HTR-8/SVneo (cell line): ENCODE data around the gene ECT2L.

Experiments
- DNase-seq: peaks from one replicate; pipeline ENCODE4 v3.0.0; 2011; ENCODE audit warnings: low spot score, mixed read lengths; ENCODE audit not compliant: insufficient read length
- FAIRE-seq: peaks from 2 replicates; lab custom pipeline; 2011; peaks lifted over from hg19 to GRCh38; lab: Jason Lieb, UNC

ECT2L gene, protein sequence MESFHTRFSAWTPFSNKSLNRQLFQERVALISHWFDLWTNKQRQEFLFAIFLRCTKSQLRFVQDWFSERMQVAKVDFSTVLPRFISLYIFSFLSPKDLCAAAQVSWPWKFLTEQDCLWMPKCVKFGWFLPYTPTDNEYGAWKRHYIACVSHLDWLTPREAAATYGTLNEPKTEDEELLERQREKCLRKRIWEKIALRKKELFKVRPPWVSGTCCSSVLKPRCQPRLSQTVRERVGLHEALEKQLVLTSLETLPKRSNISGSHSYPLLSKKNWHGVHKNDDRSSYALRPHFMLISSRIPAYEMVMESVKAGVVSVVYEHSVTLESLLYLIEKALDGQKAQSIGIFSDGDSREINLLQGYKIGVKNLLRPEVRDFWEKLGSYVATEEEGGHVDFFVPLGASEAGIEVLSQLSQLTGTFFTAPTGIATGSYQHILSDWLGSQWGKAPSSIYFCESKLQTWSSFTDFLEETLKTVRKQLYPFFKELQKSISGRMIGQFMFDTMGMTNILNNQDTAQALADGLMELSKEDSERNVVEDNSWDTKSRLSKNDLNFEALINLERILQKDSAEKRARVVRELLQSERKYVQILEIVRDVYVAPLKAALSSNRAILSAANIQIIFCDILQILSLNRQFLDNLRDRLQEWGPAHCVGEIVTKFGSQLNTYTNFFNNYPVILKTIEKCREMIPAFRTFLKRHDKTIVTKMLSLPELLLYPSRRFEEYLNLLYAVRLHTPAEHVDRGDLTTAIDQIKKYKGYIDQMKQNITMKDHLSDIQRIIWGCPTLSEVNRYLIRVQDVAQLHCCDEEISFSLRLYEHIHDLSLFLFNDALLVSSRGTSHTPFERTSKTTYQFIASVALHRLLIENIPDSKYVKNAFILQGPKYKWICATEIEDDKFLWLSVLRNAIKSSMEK

GRCh38 chr6:138795809-138796603 lies at the start of gene ECT2L:
Gene ECT2L (plus strand): TSS chr6:138796087. CDS start chr6:138813275, 17,188 bp downstream.
- FAIRE-seq, result no peak
- no peak for DNase-seq

DNA sequence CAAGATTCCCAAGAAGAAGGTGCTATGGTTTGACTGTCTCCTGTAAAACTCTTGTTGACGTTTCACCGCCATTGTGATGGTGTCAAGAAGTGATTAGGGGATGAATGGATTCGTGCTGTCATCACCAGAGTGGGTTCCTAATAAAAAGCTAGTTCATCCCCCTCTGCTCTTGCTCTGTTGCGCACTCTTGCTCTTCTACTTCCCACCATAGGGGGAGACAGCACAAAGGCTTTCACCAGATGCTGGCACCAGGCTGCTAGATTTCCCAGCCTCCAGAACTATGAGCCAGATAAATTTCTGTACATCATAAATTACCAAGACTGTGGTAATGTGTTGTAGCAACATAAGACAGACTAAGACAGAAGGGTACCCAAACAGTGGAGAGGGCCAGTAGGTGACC lies 43.9 kb upstream of the ECT2L start:
- no peak for DNase-seq
- FAIRE-seq, result no peak

- DNase-seq, result no peak
- FAIRE-seq, result no peak
These were observed 38.8 kb upstream of the ECT2L start for GRCh38 chr6:138757136-138757535.

DNA sequence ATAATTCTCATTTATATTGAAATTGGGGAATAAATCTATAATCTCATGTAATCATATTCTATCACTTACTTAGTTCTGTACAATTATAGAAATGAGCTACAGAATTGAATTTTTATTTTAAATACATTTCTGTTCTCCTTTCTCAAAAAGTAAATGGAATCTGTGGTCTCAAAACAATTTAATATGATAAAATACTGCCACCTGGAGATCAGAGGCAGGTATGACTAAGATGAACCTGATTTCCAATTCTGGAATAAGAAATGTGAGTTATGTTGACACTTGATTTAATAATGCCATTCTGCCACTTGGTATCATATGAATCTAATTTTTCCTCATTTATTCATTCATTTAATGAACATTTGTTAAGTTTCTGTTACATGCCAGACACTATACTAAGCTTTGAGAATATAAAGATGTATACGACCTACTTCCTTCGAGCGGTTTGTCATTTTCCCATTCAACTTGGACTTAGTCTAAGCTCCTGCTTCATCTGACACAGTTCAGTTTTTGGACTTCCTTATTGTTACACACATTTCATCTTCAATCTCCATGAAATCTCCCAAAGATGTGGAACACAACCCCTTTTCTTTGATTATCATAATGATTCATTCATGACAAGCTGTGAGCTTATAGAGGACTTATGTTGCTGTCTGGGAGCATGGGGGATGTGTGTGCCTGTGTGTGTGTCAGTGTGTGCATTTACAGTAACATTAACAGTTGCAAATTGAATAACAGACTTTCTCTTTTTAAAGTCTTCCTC lies 29.8 kb upstream of the ECT2L start:
- DNase-seq, result peak; percentile 41
- FAIRE-seq, result no peak

DNA sequence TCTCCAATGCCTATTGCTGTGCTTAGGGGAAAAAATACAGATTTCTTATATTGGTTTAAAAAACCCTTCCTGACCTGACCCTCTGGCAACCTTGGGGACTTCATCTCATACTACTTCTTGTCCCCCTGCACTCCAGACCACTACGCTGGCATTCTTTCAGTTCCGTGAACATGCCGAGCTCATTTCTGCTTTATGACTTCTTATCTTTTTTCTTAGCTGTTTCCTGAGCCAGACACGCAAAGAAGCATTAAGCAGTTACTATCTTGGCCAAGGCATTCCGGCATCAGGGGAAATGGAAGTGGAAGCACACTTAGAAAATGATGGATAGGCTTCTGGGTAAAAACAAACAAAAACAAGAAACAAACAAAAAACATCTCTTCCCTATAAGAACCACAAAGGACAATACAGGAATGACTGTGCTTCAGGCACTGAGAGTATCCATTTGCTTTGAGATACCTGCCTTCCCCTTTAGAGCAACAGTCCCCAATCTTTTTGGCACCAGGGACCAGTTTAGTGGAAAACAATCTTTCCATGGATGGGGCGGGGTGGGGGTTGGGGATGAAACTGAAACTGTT lies 26.7 kb upstream of the ECT2L start:
- DNase-seq, result no peak
- no peak for FAIRE-seq

DNA sequence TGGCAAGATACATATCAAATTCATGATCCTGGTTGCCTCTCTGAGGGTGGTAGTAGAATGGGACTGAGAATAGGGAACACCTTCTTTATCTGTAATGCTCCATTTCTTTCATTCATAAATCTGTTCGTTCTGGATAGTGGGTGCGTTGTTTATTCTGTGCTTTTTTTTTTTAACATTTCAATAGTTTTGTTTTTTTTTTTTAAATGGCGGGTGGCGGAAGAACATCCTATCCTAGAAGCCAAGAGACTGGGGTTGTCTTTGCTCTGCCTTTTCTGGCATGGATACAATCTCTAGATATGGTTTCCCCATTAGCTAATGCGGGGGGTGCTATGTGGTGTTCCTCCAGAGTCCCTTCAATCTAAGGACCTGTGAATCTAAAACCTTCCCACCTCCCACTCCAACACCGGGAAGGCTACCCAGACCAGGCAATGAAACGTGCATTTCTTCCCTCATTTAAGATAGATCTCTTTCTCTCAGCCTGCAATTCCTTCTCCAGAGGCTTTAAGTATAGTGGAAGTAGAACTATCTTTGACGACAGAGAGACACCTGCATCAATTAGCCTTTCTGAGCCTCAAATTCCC lies 23.2 kb upstream of the ECT2L start:
- FAIRE-seq (no peak), DNase-seq (no peak)

- DNase-seq (peak; percentile 89), FAIRE-seq (peak; percentile 93)
These were observed 22.5 kb upstream of the ECT2L start, which contains the start of gene CCDC28A for GRCh38 chr6:138773177-138774091. Gene CCDC28A (plus strand): TSS chr6:138773769. CDS start chr6:138776121, 2,352 bp downstream.

DNA sequence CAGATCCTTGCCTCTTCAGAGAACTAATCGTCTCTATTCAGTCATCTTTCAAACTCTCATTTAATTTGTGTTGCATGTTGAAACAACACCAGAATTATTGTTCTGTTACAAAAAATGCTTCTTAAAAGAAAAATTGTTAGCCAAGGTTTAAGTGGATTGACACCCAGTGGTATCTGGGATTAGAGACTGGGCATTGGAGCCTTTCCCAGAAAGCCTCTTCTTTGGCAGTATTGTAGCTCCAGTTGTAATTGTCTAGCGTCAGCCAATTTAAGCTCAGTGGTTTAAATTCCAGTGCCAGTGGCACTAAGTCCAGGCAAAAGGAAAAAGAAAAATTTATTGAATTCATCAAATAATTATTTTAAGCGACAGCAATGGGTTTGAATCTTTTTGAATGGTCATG lies 21.5 kb upstream of the ECT2L start:
- no peak for DNase-seq
- FAIRE-seq, result no peak

DNA sequence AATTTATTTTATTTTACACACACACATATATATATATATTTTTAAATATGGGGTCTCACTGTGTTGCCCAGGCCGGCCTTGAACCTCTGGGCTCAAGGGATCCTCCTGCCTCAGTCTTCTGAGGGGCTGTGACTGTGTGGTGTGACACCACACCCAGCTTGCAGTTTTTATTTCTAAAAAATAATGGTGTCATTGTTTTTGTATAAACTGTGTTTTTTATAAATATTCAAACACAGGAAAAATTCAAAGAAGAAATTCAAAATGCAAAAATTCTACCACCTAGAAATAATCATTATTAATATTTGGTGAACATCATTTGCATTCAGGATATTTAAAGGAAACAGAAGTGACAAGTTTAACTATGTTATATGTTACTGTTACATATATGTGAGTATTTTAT lies 19.2 kb upstream of the ECT2L start:
- FAIRE-seq (no peak), DNase-seq (no peak)

GRCh38 chr6:138778331-138778730 lies 17.6 kb upstream of the ECT2L start:
- FAIRE-seq (no peak), DNase-seq (no peak)

- no peak for FAIRE-seq
These were observed 13.6 kb upstream of the ECT2L start for GRCh38 chr6:138782243-138782642.

GRCh38 chr6:138785079-138785478 lies 10.8 kb upstream of the ECT2L start:
- FAIRE-seq, result no peak
- DNase-seq, result no peak

More at GRCh38 chr6:138782243-138782642, 13.6 kb upstream of the ECT2L start:
- no peak for DNase-seq

GRCh38 chr6:138785980-138786379 lies 9.9 kb upstream of the ECT2L start:
- FAIRE-seq (no peak), DNase-seq (no peak)

DNA sequence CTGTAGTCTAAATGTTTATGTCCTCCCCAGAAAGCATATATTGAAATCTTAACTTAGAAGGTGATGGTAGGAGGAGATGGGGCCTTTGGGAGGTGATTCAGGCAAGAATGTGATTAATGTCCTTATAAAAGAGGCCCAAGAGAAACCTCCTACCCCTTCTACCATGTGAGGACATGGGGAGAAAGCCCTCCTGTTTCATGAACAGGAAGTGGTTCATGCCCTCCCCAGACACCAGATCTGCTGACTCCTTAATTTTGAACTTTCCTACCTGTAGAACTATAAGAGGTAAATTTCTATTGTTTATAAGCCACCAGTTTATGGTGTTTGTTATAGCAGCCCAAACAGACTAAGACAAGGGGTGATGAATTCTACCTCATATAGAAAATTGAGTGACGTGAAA lies 8.7 kb upstream of the ECT2L start:
- FAIRE-seq (no peak), DNase-seq (no peak)

- FAIRE-seq (no peak), DNase-seq (no peak)
These were observed 884 bp downstream of the ECT2L start for GRCh38 chr6:138796771-138797170.

- no peak for DNase-seq
- no peak for FAIRE-seq
These were observed 2.0 kb downstream of the ECT2L start for GRCh38 chr6:138797806-138798446.

DNA sequence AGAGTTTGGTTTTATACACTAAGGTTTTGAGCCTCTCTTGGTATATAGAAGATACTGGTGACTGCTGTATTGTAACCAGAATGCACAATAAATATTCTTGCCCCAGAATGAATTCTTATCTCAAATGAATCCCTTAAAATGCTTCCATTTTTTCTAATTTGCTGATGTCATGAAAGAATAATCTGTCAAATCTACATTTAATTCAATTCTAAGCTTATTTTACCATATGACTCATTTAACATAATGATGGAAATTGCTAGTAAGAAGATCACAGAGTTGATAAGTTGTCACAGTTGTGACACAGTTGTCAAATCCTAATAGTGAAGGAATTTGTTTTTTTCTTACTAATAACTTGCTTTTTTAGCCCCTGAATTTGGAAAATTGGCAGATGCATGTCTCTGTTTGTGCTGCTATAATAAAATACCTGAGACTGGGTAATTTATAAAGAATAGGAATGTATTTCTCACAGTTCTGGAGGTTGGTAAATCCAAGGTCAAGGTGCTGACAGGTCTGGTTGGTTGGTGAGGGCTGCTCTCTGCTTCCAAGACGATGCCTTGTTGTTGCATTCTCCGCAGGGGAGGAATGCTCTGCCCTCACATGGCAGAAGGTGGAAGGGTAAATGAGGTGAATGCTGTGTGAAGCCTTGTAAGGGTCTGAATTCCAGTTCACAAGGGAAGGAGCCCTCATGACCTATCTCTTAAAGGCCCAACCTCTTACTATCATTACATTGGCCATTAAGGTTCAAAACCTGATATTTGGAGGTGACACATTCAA lies 4.7 kb downstream of the ECT2L start:
- DNase-seq (no peak), FAIRE-seq (no peak)
